HG03460 (cell line): Measurements from ENCODE around the gene GARIN5A.

Experiments
- ATAC-seq: cut with Tn5 transposase; IDR thresholded peaks from one replicate; pipeline ENCODE4 v1.9.1; 2021; ENCODE audit not compliant: unreplicated experiment

GARIN5A gene

DNA sequence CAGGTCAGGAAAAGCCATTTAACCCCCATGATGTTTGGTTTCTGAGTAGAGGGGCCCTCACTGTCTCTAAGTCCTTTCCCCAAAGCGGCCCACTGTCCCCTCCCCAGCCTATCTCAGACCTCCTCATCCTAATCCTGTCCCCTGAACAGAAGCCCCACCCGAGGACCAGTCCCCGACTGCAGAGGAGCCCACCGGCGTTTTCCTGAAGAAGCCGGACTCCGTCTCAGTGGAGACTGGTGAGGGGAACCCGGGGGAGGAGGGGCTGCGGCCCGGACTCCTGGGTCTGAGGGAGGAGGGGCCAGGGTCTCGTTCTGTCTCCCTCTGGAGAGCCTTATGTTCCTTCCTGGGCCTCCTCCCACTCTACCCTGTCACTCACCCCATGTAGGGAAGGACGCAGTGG, 41.0 kb downstream of the GARIN5A start:
- no peak for ATAC-seq

DNA sequence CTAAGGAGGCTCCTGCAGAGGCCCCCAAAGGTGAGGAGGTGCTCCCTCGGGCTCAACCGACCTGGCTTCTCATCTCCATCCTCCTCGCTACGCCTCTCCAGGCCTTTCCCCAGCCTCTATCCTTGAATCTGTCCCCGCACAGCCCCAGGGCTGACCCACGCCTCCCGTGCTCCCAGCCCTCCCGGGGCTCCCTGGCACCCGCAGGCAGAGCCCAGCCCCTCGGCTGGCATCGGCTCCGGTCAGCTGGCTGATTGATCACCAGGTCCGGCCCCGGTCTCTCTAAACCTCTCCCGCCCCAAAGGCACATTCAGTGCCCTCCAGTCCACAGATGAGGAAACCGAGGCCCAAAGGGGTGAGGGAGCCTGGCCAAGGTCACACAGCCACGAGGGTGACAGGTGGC, 41.4 kb downstream of the GARIN5A start:
- ATAC-seq: no peak

DNA sequence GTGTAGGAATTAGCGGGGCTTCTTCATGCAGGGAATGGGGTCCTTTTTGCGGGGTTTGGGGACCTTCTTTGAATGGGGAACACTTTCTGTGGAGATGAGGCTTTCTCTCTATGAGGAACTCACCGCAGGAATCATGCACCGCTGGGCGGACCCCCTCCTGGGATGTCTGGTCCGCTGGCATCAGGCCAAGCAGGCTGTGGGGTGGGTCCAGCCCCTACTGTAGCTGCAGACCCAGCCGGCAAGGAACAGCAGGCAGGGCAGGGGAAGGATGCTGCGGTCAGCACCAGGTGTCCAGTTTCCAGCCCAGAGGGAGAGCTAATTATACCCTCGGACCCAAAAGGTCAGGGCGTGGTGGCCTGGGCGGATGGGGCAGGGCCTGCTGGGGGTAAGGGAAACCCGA, 42.1 kb downstream of the GARIN5A start:
- no peak for ATAC-seq

DNA sequence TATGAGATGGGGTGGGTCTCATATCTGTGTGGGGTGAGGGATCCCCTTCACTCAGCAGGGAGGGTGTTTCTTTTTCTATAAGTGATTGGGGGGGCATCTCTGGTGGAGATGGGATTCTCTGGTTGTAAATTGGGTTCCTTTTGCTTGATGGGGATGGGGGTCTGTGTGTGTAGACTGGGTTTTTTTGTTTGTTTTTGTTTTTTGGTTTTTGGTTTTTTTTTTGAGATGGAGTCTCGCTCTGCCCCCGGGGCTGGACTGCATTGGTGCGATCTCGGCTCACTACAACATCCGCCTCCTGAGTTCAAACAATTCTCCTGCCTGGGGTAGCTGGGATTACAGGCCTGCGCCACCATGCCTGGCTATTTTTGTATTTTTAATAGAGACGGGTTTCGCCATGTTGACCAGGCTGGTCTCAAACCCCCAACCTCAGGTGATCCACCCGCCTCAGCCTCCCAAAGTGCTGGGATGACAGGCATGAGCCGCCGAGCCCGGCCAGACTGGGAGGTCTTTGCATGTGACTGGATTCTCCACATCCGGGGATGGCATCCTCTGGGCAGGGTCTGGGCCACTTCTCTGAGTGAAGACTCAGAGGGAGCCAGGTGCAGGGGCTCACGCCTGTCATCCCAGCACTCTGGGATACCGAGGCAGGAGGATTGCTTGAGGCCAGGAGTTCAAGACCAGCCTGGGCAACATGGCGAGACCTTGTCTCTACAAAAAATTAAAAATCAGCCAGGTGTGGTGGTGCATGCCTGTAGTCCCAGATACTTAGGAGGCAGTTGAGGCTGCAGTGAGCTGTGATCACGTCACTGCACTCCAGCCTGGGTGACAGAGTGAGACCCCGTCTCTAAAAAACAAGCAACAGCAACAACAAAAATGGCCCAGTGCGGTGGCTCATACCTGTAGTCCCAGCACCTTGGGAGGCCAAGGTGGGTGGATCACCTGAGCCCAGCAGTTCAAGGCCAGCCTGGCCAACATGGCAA, 43.2 kb downstream of the GARIN5A start:
- ATAC-seq: no peak

DNA sequence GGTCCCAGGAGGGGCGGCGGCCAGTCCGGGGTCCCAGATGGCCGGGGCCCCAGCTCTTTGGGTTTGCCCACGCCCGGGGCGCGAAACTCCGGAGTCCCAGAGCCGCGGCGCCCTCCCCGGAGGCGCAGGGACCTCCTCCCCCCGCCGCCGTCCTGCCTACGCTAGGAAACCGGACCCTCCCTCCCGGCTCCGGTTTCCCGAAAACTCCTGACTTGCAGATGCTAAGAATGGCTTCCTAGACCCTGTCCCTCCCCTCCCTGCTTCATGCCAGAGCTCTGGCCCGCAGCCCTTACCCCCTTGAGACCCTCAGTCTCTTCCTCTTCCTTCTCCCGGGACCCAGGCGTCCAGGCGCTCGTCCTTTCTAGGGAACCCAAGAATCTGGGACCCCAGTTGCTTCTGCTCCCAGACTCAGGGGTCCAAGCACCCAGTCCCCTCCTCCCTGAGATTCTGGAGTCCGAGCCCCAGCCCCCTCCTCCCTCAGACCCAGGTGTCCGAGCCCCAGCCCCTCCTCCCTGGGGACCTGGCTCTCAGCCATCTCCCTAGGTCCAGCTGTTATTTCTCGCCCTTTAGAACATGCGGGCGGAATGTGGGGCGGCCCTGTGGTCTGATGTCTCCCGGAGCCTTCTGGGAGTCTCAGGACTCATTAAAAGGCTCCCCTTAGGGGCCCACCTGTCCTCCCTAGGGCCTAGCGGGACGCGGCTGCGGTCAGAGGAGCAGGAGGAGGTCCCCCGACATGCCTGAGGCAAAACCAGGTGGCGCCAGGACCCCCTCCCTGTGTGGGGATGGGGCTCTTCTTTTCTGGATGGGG, 44.2 kb downstream of the GARIN5A start, which contains the start of gene MYBPC2:
TSS of gene MYBPC2 (plus strand) at position 672 of the 808 bp plus-strand sequence. CDS start at position 734, 62 bp downstream.
- ATAC-seq: no peak

DNA sequence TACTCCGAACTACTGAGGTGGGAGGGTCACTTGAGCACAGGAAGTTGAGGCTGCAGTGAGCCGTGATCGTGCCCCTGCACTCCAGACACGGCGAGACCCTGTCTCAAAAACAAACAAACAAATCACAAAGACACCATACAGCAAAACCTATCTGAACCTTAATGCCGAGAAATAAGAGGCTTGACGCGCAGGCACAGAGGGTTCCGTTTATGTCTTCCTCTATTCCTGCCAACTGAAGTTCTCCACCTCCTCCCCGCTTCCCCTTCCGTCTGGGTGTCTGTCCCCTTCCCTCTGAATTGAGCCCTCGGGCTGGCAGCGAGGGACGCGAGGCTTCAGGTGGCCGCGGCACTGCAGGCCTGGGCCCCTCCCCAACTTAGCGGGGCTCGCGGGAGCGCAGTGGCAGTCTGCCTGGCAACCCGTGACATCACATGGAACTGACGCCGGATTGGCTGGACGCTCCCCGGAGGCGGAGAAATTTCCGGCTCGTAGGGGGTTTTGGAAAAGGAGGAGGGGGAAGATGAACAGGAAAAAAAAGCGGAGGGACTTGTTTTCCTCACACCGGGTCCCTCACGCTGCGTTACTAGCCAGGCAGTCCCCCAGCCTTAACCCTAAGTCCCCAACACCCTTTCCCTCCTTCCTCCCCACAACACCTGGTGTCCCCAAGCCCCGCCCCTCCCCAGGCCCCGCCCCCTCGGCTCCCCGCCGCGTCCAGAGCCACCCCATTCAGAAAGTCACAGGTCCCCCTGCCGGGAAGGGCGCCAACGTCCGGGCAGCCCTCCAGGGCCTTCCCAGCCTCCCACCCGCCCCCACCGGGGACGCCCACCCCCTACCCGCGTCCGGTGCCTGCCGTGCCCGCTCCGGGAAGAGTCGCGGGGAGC, 45.1 kb downstream of the GARIN5A start:
- peak; percentile 55 for ATAC-seq

DNA sequence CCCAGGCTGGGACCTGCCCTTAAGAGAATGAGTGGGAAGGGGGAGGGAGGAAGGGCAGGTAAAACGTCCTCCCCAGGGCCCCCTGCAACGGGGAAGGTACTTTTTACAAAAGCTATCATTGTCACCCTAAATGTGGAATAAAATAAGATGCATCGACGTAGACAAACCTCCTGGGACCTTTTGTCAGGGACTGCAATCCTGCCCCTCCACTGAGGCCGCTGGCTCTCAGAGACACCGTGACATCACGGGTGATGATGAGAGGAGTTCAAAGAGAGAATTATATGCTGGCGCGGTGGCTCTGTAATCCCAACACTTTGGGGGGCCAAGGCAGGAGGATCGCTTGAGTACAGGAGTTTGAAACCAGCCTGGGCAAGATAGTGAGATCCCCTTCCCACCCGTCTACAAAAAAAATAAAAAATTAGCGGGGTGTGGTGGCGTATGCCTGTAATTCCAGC, 45.7 kb downstream of the GARIN5A start:
- ATAC-seq: no peak

DNA sequence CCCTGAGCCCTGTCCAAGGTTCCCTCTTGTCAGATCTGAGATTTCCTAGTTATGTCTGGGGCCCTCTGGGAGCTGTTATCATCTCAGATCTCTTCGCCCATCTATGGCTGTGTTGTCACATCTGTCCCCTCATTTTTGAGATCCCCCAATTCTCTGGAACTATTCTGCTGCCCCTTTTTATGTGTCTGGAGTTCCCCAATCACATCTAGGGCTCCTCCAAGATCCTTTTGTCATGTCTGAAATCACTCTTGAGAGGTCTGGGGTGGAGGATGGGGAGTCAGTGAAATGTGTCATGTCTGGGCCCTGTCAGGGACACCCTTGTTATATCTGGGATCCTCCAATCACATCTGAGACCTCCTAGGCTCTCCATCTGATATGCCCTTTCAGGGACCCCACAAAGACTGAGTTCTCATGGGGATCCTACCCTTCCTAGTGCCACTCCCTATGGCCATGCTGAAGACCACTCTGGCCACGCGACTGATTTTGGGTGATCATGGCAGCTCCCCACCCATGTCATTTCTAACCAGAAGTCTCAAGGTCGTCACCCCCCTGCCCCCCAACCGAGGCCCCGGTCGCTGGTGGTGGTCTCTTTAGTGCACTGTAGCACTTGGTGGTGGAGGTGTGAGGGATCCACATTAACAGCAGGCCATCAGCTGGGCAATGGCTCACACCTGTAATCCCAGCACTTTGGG, 47.7 kb downstream of the GARIN5A start:
- ATAC-seq: no peak

DNA sequence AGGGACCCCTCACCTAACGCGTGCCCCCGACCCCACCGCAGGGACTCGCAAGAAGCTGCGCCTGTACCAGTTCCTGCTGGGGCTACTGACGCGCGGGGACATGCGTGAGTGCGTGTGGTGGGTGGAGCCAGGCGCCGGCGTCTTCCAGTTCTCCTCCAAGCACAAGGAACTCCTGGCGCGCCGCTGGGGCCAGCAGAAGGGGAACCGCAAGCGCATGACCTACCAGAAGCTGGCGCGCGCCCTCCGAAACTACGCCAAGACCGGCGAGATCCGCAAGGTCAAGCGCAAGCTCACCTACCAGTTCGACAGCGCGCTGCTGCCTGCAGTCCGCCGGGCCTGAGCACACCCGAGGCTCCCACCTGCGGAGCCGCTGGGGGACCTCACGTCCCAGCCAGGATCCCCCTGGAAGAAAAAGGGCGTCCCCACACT, 48.6 kb downstream of the GARIN5A start:
- no peak for ATAC-seq

DNA sequence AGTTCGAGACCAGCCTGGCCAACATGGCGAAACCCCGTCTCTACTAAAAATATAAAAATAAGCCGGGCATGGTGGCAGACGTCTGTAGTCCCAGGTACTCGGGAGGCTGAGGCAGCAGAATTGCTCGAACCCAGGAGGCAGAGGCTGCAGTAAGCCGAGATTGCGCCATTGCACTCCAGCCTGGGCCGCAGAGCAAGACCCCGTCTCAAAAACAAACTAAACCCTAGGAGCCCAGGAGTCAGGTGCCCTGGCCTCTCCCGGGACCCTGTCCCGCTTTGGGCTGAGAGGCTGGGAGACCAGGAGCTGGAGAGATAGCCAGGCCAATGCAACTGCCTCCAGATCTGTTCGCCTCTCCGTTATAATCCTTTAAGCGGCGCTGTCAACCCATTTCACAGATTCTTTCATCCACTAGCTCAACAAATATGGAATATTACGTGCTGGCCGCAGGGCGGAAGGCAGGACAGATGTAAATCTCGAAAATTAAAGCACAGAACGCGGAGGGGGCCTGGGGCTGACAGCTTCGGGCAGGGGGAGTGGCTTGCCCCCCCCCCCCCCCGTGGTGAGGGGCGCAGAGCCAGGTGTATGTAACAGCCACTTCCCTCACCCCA, 49.2 kb downstream of the GARIN5A start:
- ATAC-seq: no peak

DNA sequence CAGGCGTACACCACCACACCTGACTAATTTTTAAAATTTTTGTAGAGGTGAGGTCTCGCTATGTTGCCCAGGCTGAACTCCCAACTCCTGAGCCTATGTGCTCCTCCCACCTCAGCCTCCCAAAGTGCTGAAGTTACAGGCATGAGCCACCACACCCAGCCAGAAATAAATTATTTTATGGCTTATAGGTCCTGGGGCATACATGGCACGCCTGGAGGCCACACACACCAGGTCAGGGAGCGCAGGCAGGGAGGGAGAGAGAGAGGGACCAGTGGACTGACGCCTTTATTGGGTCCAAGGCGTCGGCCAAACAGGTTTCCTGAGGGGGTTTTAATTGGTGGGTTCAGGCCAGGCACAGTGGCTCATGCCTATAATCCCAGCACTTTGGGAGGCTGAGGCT, 51.1 kb downstream of the GARIN5A start:
- no peak for ATAC-seq

DNA sequence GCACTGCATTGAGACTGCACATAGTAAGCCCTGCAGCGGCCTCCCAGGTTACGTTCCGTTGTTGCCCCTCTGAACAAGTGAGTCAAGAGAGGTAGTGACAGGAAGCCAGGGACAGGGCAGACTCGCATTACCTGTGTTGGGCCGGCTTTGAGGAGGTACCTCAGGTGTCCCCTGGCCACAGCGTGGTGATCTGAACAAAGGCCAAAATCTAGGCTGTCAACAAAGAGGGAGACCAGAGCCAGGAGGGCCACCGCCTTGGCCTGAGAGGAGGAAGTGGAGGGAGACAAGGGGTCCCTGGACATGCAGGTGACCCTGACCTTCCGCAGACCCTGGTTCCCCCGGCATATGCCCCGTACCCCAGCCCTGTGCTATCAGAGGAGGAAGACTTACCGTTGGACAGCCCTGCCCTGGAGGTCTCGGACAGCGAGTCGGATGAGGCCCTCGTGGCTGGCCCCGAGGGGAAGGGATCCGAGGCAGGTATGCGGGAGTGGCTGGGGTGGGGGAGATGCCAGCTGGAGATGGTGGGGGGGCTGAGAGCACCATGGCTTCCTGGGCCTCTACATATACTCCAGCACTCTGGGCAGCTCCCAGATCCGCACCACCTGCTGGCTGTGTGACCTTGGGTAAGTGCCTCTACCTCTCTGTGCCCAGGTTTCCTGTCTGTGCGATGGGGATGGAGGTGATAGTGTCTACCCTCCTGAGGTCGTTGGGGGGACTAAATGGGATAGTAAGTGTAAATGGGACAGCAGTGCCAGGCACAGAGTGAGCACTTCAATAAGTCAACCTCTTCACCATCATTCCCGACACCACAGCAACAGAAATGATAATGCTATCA, 53.2 kb downstream of the GARIN5A start:
- no peak for ATAC-seq

DNA sequence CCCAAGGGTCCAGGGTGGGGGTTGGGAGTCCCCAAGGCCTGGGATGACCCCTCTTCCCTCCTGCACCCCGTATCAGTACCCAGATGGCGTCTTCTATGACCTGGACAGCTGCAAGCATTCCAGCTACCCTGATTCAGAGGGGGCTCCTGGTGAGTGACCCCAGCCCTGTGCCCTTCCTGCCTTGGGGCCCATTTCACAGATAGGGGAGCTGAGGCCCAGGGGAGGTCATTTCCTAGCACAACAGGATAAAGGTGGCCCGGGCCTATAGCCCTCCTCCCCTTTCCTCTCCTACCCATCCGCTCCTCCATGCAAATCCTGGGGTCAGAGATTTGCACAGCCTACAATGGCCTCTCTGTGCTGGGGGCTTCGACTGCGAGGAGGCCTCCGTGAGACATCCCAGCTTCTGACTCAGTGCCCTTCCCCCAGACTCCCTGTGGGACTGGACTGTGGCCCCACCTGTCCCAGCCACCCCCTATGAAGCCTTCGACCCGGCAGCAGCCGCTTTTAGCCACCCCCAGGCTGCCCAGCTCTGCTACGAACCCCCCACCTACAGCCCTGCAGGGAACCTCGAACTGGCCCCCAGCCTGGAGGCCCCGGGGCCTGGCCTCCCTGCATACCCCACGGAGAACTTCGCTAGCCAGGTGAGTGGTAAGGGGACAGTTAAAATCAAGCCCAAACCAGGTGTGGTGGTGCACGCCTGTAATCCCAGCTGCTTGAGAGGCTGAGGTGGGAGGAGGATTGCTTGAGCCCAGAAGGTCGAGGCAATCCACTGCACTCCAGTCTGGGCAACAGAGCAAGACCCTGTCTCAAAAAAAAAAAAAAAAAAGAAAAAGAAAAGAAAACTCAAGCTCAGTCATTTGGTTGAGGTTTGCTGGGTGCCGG, 54.0 kb downstream of the GARIN5A start:
- ATAC-seq: no peak

DNA sequence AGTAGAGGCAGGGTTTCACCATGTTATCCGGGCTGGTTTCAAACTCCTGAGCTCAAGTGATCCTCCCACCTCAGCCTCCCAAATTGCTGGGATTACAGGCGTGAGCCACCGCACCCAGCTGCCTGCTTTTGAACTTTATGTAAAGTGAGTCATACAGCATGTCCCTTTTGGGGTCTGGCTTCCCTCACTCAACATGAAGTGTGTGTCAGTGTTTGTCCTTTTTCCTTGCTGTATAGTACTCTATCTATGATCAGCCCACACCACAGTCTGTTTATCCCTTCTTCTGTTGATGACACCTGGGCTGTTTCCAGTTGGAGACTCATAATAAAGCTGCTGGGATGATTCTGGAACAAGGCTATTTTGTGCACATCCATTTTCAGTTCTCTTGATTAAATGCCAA, 55.8 kb downstream of the GARIN5A start:
- no peak for ATAC-seq

DNA sequence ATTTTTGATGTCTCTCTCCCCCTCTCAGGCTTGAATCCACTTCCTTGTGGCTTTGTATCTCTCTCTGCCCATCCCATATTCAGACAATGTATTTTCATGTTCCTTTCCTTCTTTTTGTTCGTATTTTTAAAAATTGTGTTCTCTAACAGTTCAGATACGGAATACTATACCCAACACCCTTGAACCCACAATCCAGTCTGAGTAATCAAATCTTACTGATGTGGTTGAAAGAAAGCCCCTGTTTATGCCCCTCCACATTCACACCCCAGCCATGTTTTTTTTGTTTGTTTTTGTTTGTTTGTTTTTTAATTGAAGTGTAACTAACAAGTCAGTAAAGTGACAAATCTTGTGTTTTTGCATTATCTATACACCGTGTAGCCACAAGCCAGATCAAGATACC, 56.5 kb downstream of the GARIN5A start:
- no peak for ATAC-seq

DNA sequence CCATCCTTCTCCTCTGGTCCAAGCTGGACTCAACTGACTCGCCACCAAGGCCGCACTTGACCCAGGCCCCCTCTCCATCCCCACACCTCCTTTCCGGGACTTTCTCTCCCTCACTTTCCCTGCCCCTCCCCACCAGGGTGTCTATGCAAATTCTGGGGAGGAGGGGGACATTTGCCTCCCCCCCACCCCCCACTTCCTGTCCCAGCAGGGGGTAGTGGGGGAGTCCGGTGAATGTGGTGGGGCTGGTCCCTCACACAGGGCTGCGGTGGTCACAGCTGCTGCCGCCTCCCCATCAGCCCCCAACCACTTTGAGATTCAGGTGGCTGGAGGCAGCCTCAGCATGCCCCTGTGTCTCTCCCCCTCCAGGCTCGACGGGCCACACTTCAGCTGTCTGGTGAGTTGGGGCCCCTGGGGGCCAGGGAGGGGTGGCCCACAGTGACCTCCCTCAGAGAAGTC, 57.0 kb downstream of the GARIN5A start:
- ATAC-seq: no peak

DNA sequence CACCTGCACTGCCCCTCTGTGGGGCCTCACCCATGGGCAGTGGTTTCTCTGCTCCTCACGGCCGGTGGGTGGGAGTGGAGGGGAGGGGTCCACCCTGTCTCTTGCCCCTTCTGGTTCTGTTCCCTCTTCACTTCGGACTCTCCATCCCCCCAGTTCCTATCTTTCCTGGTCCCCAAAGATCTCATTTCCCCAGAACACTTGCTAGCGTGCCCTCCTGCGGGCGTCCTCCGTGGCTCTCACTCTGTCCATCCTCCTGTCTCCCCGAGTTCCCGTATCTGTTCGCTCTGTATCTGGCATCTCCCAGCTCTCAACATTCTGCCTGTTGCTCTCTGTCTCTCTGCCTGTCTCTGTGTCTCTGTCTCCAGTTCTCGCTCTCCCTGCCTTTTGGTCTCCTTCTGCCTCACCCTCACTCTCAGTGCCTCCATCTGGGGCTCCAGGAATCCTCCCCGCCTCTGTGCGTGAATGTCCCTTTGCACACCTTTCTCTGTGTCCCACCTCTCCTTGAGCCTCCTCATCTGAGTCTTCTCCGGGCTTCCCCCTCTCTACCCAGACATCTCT, 57.5 kb downstream of the GARIN5A start:
- ATAC-seq: no peak
